Measurements from ENCODE around the gene ZC3HAV1. TPM values are rescaled to one million over a fixed set of nuclear protein-coding genes. Genes with fewer than 3 reads are reported as not detected.
A peak's percentile ranks its signal among the peaks of the same experiment; 100 is the strongest.

Gene ZC3HAV1
- total and polyA plus RNA-seq, 9 of the 15 experiments (the other 6 are each of a cell fraction or from before 2014, with no cell fraction given) = 11.9 to 40.5 (median 23.9) TPM

- in situ Hi-C loops (cut with MboI) (no loop called here), intact Hi-C loops (cut with micrococcal nuclease) (loop anchor here (10.0 kb wide), 1 partner anchor 127 kb away; no protein-coding TSS in a partner anchor)
- H3K4me1 ChIP-seq (replicated peaks in 1 of 2; ENCODE audit: control insufficient read depth in 2 of 2, insufficient read depth in 2 of 2, low read length in 2 of 2) = no peaks in the 10 kb centered on the region
- H3K9me3 ChIP-seq (replicated peaks; ENCODE audit: control insufficient read depth, insufficient read depth, low read depth, low read length) = 0 out of 2 replicates have a peak, but pooled peaks cover 4% of the 10 kb centered on the region
- no peaks in the 10 kb centered on the region for H4K20me1 ChIP-seq (replicated peaks; ENCODE audit: control insufficient read depth, insufficient read depth, low read length)
- no peak for ATAC-seq
- H3K4me2 ChIP-seq (ENCODE audit: insufficient read depth, low read length) = no peak overlapping the region
- H3K27me3 ChIP-seq (ENCODE audit: control insufficient read depth in 2 of 2, insufficient read depth in 2 of 2, low read length in 2 of 2) = peaks cover 31 to 32% of the 10 kb centered on the region in 2 experiments
- CTCF ChIA-PET (ENCODE audit: low intra/inter-chr PET ratio) = no interaction called here
- H3K9me1 ChIP-seq (ENCODE audit: control insufficient read depth, insufficient read depth, low read length) = no peaks in the 10 kb centered on the region
- WGBS (ENCODE audit: insufficient coverage, low coverage, missing lambda C conversion rate) = 4% methylated on average over 3 of the region's 3 CpGs
- DNase-seq (ENCODE audit: extremely low read depth in 1 of 4, low spot score in 3 of 4) = no peak
- POLR2A ChIA-PET = interaction anchor here (0.5 kb wide), 2 partner anchors 226 to 356 kb away, joined by 3 to 4 read pairs; no protein-coding TSS in a partner anchor
- H2AFZ ChIP-seq (ENCODE audit: low read depth, low read length) = no peak overlapping the region
- H3K79me2 ChIP-seq (ENCODE audit: control insufficient read depth, insufficient read depth, low read length) = no peaks in the 10 kb centered on the region
- FAIRE-seq = no peak
- BruUV-seq (replicated peaks) = no TSS peak
- no peak overlapping the region for H3K4me3 ChIP-seq
- H3K36me3 ChIP-seq (ENCODE audit: control insufficient read depth, insufficient read depth, low read length) = no peaks in the 10 kb centered on the region
- H3K27ac ChIP-seq (ENCODE audit: extremely low read depth, low read depth, low read length) = no peak overlapping the region
- H3K9ac ChIP-seq (ENCODE audit: insufficient read depth in 1 of 2, low read depth in 2 of 2, low read length in 2 of 2) = no peak overlapping the region
- no peak for TF ChIP-seq ZBTB33 (CRISPR knock-in tag; IDR thresholded peaks at IDR 0.05)
- TF ChIP-seq ZNF766 (CRISPR knock-in tag; conservative IDR thresholded peaks at IDR 0.05) = peak; percentile 47; the same call in 1 of the 2 replicates
These were observed 98.1 kb downstream of the ZC3HAV1 start for GRCh38 chr7:139011373-139011772.

All from K562 (cell line).